Ascending aorta (tissue), 2 donors: Measurements from ENCODE around the gene NEGR1. TPM values are rescaled to one million over a fixed set of nuclear protein-coding genes. Genes with fewer than 3 reads are reported as not detected.

ENCODE experiments used
- DNase-seq, 2 donors: peaks; one replicate each; pipeline ENCODE4 v3.0.0-alpha.2; 2019; ENCODE audit warnings: low spot score in 2 of 2
- H3K27ac ChIP-seq, 2 donors: fragments of 200-600 bp; sonication (generic); one replicate each; pipeline ENCODE4 v1.5.1; 2016 to 2017; ENCODE audit warnings: mild to moderate bottlenecking in 1 of 2
- H3K27me3 ChIP-seq: fragments of 200-600 bp; sonication (generic); one replicate; pipeline ENCODE4 v1.5.1; 2017
- H3K36me3 ChIP-seq, 2 donors: fragments of 200-600 bp; sonication (generic); one replicate each; pipeline ENCODE4 v1.5.1; 2016
- H3K4me1 ChIP-seq, 2 donors: fragments of 200-600 bp; sonication (generic); one replicate each; pipeline ENCODE4 v1.5.1; 2016 to 2017; ENCODE audit warnings: mild to moderate bottlenecking in 1 of 2
- H3K4me3 ChIP-seq, 2 donors: fragments of 200-600 bp; sonication (generic); one replicate each; pipeline ENCODE4 v1.5.1; 2016 to 2017; ENCODE audit warnings: mild to moderate bottlenecking in 1 of 2
- H3K9me3 ChIP-seq, 2 donors: fragments of 200-600 bp; sonication (generic); one replicate each; pipeline ENCODE4 v1.5.1; 2016
- CTCF ChIP-seq, 3 experiments: fragments of 200-600 bp in 2 of 3; fragments of 450-650 bp in 1 of 3; sonication (generic) in 2 of 3; IDR thresholded peaks; one replicate each; pipeline ENCODE4 v1.5.1; 2016 to 2019; ENCODE audit warnings: antibody characterized with exemption in 3 of 3, mild to moderate bottlenecking in 1 of 3, moderate library complexity in 1 of 3
- intact Hi-C: fragments of 100-400 bp; cut with DNase I; formaldehyde crosslinking; loops from one replicate; pipeline ENCODE4 v1.15.1; 2023
- total RNA-seq: library from RNA; depleted of rRNA; stranded (reverse); fragments of >200 nt; gene quantifications from one replicate; pipeline ENCODE4 v1.1.0, GENCODE V29; 2016

The NEGR1 gene
- total RNA-seq, 1 donor from 2014 or later: 42.8 TPM

GRCh38 chr1:71693581-71693980 lies 588.8 kb downstream of the NEGR1 start:
- TF ChIP-seq CTCF (IDR thresholded peaks at IDR 0.05): no peak
- Histone ChIP-seq H3K36me3 (no peaks in the 10 kb centered on the region), H3K9me3 (no peaks in the 10 kb centered on the region), H3K4me3 (no peak overlapping the region), H3K27me3 (no peaks in the 10 kb centered on the region), H3K4me1 (no peaks in the 10 kb centered on the region), H3K27ac (no peak overlapping the region)
- intact Hi-C loops: no loop called here
- no peak for DNase-seq

- Histone ChIP-seq H3K27me3 (no peaks in the 10 kb centered on the region), H3K9me3 (no peaks in the 10 kb centered on the region), H3K27ac (no peak overlapping the region), H3K4me3 (no peak overlapping the region), H3K4me1 (no peaks in the 10 kb centered on the region), H3K36me3 (no peaks in the 10 kb centered on the region)
- DNase-seq: no peak
- TF ChIP-seq CTCF (IDR thresholded peaks at IDR 0.05): no peak
- intact Hi-C loops: no loop called here
These were observed 592.7 kb downstream of the NEGR1 start for GRCh38 chr1:71689635-71690034.

GRCh38 chr1:71687376-71687775 lies 595.0 kb downstream of the NEGR1 start:
- no peak for TF ChIP-seq CTCF (IDR thresholded peaks at IDR 0.05)
- DNase-seq: no peak
- no peak overlapping the region for H3K4me3 ChIP-seq
- no peak overlapping the region for H3K27ac ChIP-seq
- intact Hi-C loops: no loop called here
- H3K9me3 ChIP-seq: no peaks in the 10 kb centered on the region
- H3K4me1 ChIP-seq: no peaks in the 10 kb centered on the region
- H3K36me3 ChIP-seq: no peaks in the 10 kb centered on the region
- no peaks in the 10 kb centered on the region for H3K27me3 ChIP-seq

GRCh38 chr1:71676979-71677925 lies 605.1 kb downstream of the NEGR1 start:
- no peaks in the 10 kb centered on the region for H3K36me3 ChIP-seq

GRCh38 chr1:71668065-71668464 lies 614.3 kb downstream of the NEGR1 start:
- no peaks in the 10 kb centered on the region for H3K9me3 ChIP-seq
- intact Hi-C loops: no loop called here
- no peak overlapping the region for H3K27ac ChIP-seq
- H3K27me3 ChIP-seq: no peaks in the 10 kb centered on the region
- no peak for DNase-seq
- no peaks in the 10 kb centered on the region for H3K4me1 ChIP-seq
- H3K4me3 ChIP-seq: no peak overlapping the region
- no peaks in the 10 kb centered on the region for H3K36me3 ChIP-seq
- no peak for TF ChIP-seq CTCF (IDR thresholded peaks at IDR 0.05)

More at GRCh38 chr1:71676979-71677925, 605.1 kb downstream of the NEGR1 start:
- DNase-seq: no peak
- H3K27ac ChIP-seq: no peak overlapping the region
- H3K4me3 ChIP-seq: no peak overlapping the region
- no peaks in the 10 kb centered on the region for H3K27me3 ChIP-seq
- no peaks in the 10 kb centered on the region for H3K4me1 ChIP-seq
- intact Hi-C loops: no loop called here
- TF ChIP-seq CTCF (IDR thresholded peaks at IDR 0.05): no peak
- no peaks in the 10 kb centered on the region for H3K9me3 ChIP-seq
